GM18909 (cell line): ENCODE data around the gene PIEZO1.
"Not testable (repeated sequence)": the region's sequence is repeated elsewhere in the genome, so short reads cannot be mapped to it uniquely, and the experiment has no call there.

ENCODE experiments used
- ATAC-seq: cut with Tn5 transposase; IDR thresholded peaks from one replicate; pipeline ENCODE4 v1.9.1; 2021; ENCODE audit warnings: mild to moderate bottlenecking; ENCODE audit not compliant: unreplicated experiment, poor library complexity

The PIEZO1 gene

GRCh38 chr16:88804552-88805339, 19.7 kb upstream of the PIEZO1 start:
- no peak for ATAC-seq

DNA sequence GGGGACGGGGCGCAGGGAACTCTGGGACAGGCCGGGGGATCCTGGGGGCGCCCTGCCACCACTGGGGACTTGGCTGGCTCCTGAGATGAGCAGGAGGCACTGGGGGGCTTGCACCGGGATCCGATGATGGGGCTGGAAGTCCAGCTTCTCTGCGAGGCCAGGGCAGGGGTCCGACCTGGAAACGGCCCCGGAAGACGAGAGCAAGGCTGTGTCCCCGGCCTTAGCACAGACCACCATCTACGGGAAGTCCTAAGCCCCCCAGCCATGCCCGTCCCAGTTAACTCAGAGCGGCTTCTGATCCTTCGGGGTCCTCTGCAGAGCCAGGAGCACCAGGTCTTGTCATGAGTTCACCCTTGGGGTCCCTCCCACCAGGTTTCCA, 19.1 kb upstream of the PIEZO1 start:
- ATAC-seq, result no peak

GRCh38 chr16:88803264-88803987, 18.4 kb upstream of the PIEZO1 start, which contains the start of gene CDT1:
TSS of gene CDT1 (plus strand) at chr16:88803789. CDS start at chr16:88803832, 43 bp downstream.
- peak; percentile 63 for ATAC-seq

GRCh38 chr16:88800277-88800592, 15.2 kb upstream of the PIEZO1 start:
- no peak for ATAC-seq

DNA sequence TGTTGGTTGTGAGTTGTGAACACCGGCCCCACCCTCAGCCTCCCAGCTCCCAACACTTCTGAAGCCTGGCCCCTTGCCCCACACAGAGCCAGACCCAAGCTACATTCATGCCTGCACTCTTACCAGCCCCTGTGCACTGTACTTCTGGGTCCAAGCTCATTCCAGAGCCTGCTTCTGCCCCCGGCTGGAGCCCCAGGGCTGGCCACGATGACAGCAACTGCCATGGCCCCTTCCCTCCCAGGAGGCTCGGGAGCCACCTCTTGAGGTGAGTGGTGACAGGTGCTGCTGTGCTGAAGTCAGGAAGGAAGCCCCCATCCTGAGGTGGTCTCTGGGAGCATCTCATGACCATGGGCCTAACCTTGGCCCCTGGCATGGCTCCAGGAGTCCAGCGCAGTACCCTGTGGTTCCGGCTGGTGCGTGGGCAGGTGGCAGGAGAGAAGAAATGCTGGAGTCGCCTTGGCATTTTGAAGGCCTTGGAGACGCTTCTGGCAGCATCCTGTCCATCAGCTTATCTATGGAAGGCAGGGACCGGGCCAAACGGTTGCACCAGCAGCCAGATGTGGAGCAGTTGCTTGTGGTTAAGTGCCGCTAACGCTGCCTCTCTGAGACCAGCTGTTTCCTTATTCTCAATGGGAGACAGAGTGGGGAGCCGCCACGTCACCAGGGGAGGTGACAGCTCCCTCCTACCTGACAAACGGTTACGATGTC, 14.7 kb upstream of the PIEZO1 start:
- no peak for ATAC-seq

GRCh38 chr16:88798772-88799455, 13.9 kb upstream of the PIEZO1 start:
- ATAC-seq, result no peak

DNA sequence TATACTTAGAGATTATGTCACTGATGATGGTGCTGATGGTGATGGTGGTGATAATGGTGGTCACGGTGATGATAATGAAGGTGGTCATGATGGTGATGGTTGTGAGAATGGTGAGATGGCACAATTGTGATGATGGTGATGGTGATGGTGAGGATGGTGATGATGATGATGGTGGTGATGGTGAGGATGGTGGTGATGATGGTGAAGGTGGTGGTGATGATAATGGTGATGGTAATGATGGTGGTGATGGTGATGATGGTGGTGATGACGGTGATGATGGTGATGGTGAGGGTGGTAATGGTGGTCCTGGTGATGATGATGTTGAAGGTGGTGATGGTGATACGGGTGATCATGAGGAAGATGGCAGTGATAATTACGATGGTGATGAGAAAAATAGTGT, 13.1 kb upstream of the PIEZO1 start:
- no peak for ATAC-seq

GRCh38 chr16:88796278-88796677, 11.3 kb upstream of the PIEZO1 start:
- ATAC-seq, result no peak

- ATAC-seq, result no peak
Measured at GRCh38 chr16:88793251-88793954, 8.4 kb upstream of the PIEZO1 start.

GRCh38 chr16:88792668-88793250, 7.7 kb upstream of the PIEZO1 start:
- no peak for ATAC-seq

GRCh38 chr16:88792078-88792550, 7.1 kb upstream of the PIEZO1 start:
- no peak for ATAC-seq

- ATAC-seq, result no peak
Measured at GRCh38 chr16:88790312-88791211, 5.5 kb upstream of the PIEZO1 start.

DNA sequence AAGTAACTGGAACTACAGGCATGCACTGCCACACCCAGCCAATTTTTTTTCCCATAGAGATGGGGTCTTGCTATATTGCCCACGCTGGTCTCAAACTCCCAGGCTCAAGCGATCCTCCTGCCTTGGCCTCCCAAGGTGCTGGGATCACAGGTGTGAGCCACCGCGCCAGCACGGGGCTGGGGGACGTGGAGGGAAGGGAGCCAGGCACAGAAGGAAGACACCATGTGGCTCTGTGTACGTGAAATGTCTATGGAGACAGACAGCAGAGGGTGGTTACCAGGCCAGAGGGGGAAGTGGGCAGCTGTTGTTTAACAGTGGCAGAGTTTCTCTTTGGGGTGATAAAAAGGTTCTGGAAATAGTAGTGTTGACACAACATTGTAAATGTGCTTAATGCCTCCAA, 4.6 kb upstream of the PIEZO1 start:
- no peak for ATAC-seq

- not testable (repeated sequence) for ATAC-seq
Measured at GRCh38 chr16:88788749-88789148, 3.7 kb upstream of the PIEZO1 start.

- ATAC-seq, result no peak
Measured at GRCh38 chr16:88787579-88788314, 2.7 kb upstream of the PIEZO1 start.

- no peak for ATAC-seq
Measured at GRCh38 chr16:88784856-88785105, 239 bp downstream of the PIEZO1 start.

GRCh38 chr16:88784074-88784855, 755 bp downstream of the PIEZO1 start:
- ATAC-seq, result no peak
